ENCODE data around the gene CPNE1.
A peak's percentile ranks its signal among the peaks of the same experiment; 100 is the strongest.

Gene CPNE1

DNA sequence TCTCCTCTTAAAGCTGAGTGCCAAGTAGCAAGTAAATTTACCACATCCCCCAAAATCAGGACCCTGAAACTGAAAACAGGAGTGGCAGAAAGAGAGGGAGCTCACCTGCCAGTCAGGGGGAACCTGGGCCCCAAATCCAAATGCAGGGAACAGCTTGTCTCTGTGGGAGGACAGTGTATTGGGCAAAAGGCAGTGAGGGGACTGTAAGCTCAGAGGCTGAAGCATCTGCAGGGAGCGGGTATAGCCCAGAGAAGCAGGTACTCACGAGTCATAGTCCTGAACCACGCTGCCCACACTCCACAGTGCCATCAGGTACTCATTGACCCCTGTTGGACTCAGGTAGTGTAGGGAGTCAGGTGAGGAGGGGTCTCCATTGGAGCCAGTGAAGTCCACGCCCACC lies 34.1 kb downstream of the CPNE1 start:
- H3K4me1 ChIP-seq (ENCODE audit: insufficient read depth, low read length): no peaks in the 10 kb centered on the region
- peaks cover 68% of the 10 kb centered on the region for H3K36me3 ChIP-seq (ENCODE audit: insufficient read depth, low read length)
- no peaks in the 10 kb centered on the region for H3K9me3 ChIP-seq (ENCODE audit: insufficient read depth, low read depth, low read length)
- H3K4me3 ChIP-seq (ENCODE audit: low read length): no peak overlapping the region
- WGBS: 94% methylated on average over 4 of the region's 4 CpGs
- H3K27me3 ChIP-seq (ENCODE audit: insufficient read depth, low read length): no peaks in the 10 kb centered on the region
- H3K9ac ChIP-seq (ENCODE audit: low read depth, low read length): no peak overlapping the region
- H3K27ac ChIP-seq (ENCODE audit: low read depth, low read length): no peak overlapping the region

DNA sequence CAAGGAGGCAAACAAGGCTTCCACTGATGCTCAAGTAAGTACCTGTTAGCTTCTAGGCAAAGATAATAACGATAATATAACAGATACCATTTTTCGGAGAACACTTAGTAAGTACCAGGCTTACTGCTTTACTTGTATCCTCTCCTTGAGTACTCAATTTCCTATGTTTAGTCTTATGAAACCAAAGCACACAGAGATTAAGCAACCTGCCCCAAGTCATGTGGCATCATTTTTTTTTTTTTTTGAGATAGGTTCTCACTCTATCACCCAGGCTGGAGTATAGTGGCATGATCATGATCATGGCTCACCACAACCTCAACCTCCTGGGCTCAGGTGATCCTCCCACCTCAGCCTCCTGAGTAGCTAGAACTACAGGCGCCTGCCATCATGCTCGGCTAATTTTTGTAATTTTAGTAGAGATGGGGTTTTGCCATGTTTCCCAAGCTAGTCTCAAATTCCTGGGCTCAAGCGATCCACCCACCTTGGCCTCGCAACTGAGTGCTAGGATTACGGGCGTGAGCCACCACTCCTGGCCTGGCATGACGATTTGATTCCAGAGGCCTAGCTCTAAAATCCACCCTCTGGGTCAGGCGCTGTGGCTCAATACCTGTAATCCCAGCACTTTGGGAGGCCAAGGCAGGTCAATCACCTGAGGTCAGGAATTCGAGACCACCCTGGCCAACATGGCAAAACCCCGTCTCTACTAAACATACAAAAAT lies 35.1 kb downstream of the CPNE1 start:
- 94% methylated on average over 12 of the region's 12 CpGs for WGBS
- Histone ChIP-seq H3K4me3 (ENCODE audit: low read length) (no peak overlapping the region), H3K27ac (ENCODE audit: low read depth, low read length) (no peak overlapping the region), H3K27me3 (ENCODE audit: insufficient read depth, low read length) (no peaks in the 10 kb centered on the region), H3K4me1 (ENCODE audit: insufficient read depth, low read length) (no peaks in the 10 kb centered on the region), H3K9ac (ENCODE audit: low read depth, low read length) (no peak overlapping the region), H3K36me3 (ENCODE audit: insufficient read depth, low read length) (peaks cover 77% of the 10 kb centered on the region), H3K9me3 (ENCODE audit: insufficient read depth, low read depth, low read length) (no peaks in the 10 kb centered on the region)

DNA sequence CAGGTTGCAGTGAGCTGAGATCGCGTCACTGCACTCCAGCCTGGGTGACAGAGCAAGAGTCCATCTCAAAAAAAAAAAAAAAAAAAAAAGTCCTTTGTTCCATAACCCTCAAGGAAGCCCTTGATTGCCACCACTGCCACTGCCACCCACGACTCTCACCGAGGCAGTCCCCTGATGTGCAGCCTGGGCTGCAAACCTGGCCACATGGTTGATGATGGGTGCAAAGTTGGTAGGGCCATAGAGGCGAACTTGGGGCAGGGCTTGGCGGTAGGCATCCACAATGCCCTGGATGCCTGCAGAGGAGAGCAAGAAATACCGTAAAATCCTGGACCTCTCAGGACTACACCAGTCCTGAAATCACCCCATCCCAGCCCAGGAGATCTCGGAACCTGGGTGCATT lies 37.6 kb downstream of the CPNE1 start:
- Histone ChIP-seq H3K9me3 (ENCODE audit: insufficient read depth, low read depth, low read length) (no peaks in the 10 kb centered on the region), H3K4me3 (ENCODE audit: low read length) (no peak overlapping the region), H3K9ac (ENCODE audit: low read depth, low read length) (no peak overlapping the region), H3K4me1 (ENCODE audit: insufficient read depth, low read length) (no peaks in the 10 kb centered on the region), H3K36me3 (ENCODE audit: insufficient read depth, low read length) (peaks cover 76% of the 10 kb centered on the region), H3K27ac (ENCODE audit: low read depth, low read length) (no peak overlapping the region), H3K27me3 (ENCODE audit: insufficient read depth, low read length) (no peaks in the 10 kb centered on the region)
- 97% methylated on average over 8 of the region's 8 CpGs for WGBS

DNA sequence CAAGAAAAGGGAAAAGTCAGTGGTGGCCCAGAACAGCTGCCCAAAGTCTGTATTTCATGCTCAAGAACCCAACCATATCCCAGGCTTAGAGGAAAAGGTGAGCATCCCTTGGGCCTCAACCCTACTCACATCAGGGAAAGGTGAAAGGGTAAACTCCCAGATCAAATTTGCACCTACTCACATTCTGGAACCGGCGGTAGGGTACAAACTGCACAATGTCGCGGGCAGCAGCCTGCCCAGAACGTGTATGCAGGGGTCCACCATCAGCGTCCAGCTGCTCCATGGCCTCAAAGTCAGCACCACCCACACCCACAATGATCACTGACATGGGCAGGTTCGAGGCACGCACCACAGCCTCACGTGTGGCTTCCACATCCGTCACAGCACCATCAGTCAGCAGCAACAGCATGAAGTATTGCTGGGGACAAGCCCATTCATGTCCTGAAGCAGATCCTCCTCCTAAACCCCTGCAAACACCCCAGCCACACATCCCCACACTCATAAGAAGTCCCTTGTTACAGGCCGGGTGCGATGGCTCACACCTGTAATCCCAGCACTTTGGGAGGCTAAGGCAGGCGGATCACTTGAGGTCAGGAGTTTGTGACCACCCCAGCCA lies 38.2 kb downstream of the CPNE1 start:
- H3K9me3 ChIP-seq (ENCODE audit: insufficient read depth, low read depth, low read length): no peaks in the 10 kb centered on the region
- H3K4me3 ChIP-seq (ENCODE audit: low read length): no peak overlapping the region
- no peaks in the 10 kb centered on the region for H3K4me1 ChIP-seq (ENCODE audit: insufficient read depth, low read length)
- H3K27ac ChIP-seq (ENCODE audit: low read depth, low read length): no peak overlapping the region
- no peaks in the 10 kb centered on the region for H3K27me3 ChIP-seq (ENCODE audit: insufficient read depth, low read length)
- 95% methylated on average over 13 of the region's 13 CpGs for WGBS
- H3K9ac ChIP-seq (ENCODE audit: low read depth, low read length): no peak overlapping the region
- H3K36me3 ChIP-seq (ENCODE audit: insufficient read depth, low read length): peaks cover 73% of the 10 kb centered on the region

DNA sequence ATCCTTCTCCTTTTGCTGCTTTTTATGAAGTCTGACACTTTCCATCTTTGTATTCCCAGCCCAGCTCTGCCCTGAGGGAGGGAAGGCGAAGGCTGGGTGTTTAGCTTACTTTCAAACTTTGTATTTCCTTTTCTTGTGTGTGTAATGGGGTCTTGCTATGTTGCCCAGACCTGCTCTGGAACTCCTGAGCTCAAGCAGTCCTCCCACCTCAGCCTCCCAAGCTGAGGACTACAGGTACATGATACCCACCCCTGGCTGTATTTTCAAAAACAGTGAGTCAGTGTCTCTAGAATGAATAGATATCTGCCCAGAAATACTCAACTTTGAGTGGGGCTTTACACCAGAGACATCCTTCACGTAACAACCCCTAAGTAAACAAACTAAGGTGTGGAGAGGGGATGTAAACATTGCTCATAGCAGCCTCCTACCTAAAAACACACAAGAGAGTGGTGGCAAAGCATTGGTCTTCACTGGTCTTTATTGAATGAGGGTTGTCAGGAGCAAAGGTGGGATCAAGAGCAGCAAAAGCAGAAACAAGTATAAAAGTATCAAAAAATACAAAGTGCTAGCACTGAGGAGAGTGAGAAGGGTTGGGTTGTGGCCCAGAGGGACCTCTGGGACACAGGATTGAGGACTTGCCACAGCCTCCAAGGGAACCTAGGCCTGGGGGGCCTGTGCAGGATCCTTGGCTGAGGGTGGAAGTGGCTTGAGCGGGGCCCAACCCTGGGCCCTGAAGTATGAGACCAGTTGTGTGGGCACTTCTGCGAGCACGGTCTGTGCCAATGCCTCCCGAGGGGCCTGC lies 38.9 kb downstream of the CPNE1 start:
- no peak overlapping the region for H3K9ac ChIP-seq (ENCODE audit: low read depth, low read length)
- H3K27me3 ChIP-seq (ENCODE audit: insufficient read depth, low read length): no peaks in the 10 kb centered on the region
- H3K4me1 ChIP-seq (ENCODE audit: insufficient read depth, low read length): no peaks in the 10 kb centered on the region
- peaks cover 66% of the 10 kb centered on the region for H3K36me3 ChIP-seq (ENCODE audit: insufficient read depth, low read length)
- WGBS: 96% methylated on average over 5 of the region's 6 CpGs
- H3K27ac ChIP-seq (ENCODE audit: low read depth, low read length): no peak overlapping the region
- no peaks in the 10 kb centered on the region for H3K9me3 ChIP-seq (ENCODE audit: insufficient read depth, low read depth, low read length)
- no peak overlapping the region for H3K4me3 ChIP-seq (ENCODE audit: low read length)

DNA sequence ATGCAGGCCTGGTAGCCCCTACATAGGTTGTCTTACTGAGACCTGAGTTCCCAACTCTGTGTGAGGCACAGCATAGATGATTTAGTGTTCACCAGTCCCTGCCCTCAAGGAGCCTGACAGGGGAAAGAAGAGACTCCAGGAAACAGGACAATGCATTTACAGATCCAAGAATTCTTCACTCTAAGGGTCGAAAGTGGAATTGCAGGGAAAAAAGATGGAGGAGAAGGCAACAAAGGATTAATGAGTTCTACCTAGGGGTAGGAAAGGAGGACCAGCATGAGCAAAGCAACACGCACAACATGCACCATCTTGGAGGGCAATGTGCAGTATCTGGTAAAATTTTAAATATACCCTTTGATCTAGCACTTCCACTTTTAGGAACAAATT lies 43.1 kb downstream of the CPNE1 start:
- peaks cover 26% of the 10 kb centered on the region for H3K36me3 ChIP-seq (ENCODE audit: insufficient read depth, low read length)
- no peak overlapping the region for H3K27ac ChIP-seq (ENCODE audit: low read depth, low read length)
- WGBS: 88% methylated on average over 2 of the region's 2 CpGs
- H3K4me1 ChIP-seq (ENCODE audit: insufficient read depth, low read length): peaks cover 7% of the 10 kb centered on the region; the same call in 1 of the 2 replicates
- no peak overlapping the region for H3K4me3 ChIP-seq (ENCODE audit: low read length)
- no peaks in the 10 kb centered on the region for H3K9me3 ChIP-seq (ENCODE audit: insufficient read depth, low read depth, low read length)
- no peak overlapping the region for H3K9ac ChIP-seq (ENCODE audit: low read depth, low read length)
- H3K27me3 ChIP-seq (ENCODE audit: insufficient read depth, low read length): peaks cover 11% of the 10 kb centered on the region

DNA sequence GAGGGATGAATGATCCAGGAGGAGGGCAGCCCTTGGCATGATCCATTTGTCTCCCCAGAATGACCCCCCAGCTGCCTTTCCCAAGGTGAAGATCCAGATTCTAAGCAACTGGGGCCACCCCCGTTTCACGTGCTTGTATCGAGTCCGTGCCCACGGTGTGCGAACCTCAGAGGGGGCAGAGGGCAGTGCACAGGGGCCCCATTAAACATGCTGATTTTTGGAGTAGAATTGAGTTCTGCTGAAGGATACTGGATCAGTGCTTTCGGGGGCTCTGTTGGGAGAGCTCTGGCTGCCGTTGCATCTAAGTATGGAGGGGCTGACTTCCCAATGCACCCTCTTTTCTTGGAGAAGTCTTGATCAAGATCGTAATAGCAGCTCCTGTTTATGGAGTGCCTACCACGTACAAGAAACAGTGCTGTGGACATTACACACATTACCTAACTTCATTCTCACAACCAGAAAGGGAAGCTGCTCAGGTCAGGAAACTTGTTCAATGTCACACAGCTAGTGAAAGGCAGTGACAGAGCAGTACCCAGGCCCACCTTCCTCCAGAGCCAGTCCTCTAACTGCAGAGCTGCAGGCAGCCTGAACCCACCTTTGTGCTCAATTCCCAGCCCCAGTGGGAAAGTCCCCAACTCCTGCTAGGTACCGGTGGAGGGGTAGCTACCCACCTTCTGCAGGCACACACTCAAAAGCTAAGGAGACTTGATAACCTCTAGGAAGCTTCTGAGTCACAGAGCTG lies 43.7 kb downstream of the CPNE1 start:
- H3K9me3 ChIP-seq (ENCODE audit: insufficient read depth, low read depth, low read length): no peaks in the 10 kb centered on the region
- H3K4me1 ChIP-seq (ENCODE audit: insufficient read depth, low read length): peaks cover 7% of the 10 kb centered on the region; the same call in 1 of the 2 replicates
- no peak overlapping the region for H3K4me3 ChIP-seq (ENCODE audit: low read length)
- no peak overlapping the region for H3K27ac ChIP-seq (ENCODE audit: low read depth, low read length)
- peaks cover 21% of the 10 kb centered on the region for H3K36me3 ChIP-seq (ENCODE audit: insufficient read depth, low read length)
- 95% methylated on average over 11 of the region's 11 CpGs for WGBS
- H3K27me3 ChIP-seq (ENCODE audit: insufficient read depth, low read length): peaks cover 11% of the 10 kb centered on the region
- no peak overlapping the region for H3K9ac ChIP-seq (ENCODE audit: low read depth, low read length)

DNA sequence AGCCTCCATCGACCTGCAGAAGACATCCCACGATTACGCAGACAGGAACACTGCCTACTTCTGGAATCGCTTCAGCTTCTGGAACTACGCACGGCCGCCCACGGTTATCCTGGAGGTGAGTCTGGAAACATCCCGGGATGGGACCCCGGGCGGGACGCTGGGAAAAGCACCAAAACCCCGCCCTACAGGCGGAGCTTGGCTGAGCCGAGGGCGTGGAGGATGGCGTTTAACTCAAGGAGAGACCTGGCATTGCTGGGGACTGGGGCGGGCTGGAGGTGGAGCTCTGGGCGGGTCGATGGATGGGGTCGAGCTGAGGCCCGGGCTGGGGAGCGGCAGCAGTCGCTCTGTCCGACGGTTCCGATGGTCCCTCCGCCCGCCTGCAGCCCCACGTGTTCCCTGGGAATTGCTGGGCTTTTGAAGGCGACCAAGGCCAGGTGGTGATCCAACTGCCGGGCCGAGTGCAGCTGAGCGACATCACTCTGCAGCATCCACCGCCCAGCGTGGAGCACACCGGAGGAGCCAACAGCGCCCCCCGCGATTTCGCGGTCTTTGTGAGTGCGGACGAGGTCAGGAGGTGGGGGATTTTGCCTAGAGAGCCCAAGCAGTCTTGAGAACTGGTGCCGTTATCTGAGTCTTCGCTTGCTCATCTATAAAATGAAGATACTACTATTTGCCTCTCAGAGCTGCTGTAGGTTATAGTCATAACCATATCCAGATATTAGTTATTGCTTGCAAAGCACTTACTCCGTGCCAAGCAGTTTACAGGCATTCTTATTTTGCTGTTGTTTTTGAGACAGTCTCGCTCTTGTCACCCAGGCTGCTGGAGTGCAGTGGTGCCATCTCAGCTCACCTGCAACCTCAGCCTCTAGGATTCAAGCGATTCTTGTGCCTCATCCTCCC lies 45.3 kb downstream of the CPNE1 start:
- Histone ChIP-seq H3K4me1 (ENCODE audit: insufficient read depth, low read length) (peaks cover 7% of the 10 kb centered on the region; the same call in 1 of the 2 replicates), H3K9ac (ENCODE audit: low read depth, low read length) (peak overlapping the region; percentile 61), H3K36me3 (ENCODE audit: insufficient read depth, low read length) (peaks cover 7% of the 10 kb centered on the region), H3K27me3 (ENCODE audit: insufficient read depth, low read length) (peaks cover 11% of the 10 kb centered on the region), H3K27ac (ENCODE audit: low read depth, low read length) (peak overlapping the region; percentile 21; the same call in 1 of the 2 replicates), H3K4me3 (ENCODE audit: low read length) (peak overlapping the region; percentile 66), H3K9me3 (ENCODE audit: insufficient read depth, low read depth, low read length) (no peaks in the 10 kb centered on the region)
- WGBS: 6% methylated on average over 49 of the region's 49 CpGs

DNA sequence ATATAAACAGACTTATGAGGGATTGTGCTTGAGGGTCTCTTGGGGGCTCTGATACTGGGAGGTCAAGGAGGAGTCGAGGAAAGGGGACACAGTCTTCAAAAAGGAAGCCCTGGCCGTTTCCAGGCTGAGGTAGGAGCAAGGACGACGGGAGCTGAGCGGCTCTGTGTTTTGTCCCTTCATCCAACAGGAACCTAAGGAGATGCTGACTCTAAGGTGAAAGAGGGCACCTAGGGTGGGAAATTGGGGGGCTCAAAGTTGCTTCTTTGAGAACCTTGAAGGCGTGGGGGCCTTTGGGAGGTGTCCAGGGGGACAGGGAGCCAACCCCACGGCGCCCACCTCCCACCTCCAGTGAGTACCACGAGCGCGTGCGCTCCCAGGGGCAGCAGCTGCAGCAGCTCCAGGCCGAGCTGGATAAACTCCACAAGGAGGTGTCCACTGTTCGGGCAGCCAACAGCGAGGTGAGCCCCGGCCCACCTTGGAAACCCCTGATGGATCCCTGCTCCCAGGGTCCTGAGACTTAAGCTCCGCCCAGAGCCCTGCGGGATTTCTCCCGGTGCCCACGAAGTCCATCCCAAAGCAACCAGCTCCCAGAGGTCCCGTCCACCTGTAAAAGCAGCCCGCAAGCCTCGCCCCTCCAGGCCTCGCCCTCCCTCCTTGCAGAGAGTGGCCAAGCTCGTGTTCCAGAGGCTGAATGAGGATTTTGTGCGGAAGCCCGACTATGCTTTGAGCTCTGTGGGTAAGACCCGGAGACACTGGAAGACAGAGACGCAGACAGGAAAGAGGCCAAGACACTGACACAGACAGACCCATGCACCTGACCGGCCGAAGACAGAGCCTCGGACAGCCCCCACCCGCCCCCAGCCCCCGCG lies 46.2 kb downstream of the CPNE1 start:
- no peak overlapping the region for H3K27ac ChIP-seq (ENCODE audit: low read depth, low read length)
- 0 out of 2 replicates have a peak overlapping the region, but pooled peaks have one; percentile 27 for H3K9ac ChIP-seq (ENCODE audit: low read depth, low read length)
- H3K4me3 ChIP-seq (ENCODE audit: low read length): peak overlapping the region; percentile 66
- WGBS: 20% methylated on average over 35 of the region's 35 CpGs
- H3K4me1 ChIP-seq (ENCODE audit: insufficient read depth, low read length): peaks cover 7% of the 10 kb centered on the region; the same call in 1 of the 2 replicates
- H3K27me3 ChIP-seq (ENCODE audit: insufficient read depth, low read length): peaks cover 11% of the 10 kb centered on the region
- H3K9me3 ChIP-seq (ENCODE audit: insufficient read depth, low read depth, low read length): no peaks in the 10 kb centered on the region
- H3K36me3 ChIP-seq (ENCODE audit: insufficient read depth, low read length): peaks cover 3% of the 10 kb centered on the region; the same call in 1 of the 2 replicates

Data from HUES64 (cell line).